K562 (cell line): ENCODE data around the gene SLC12A9. TPM values are rescaled to one million over a fixed set of nuclear protein-coding genes. Genes with fewer than 3 reads are reported as not detected.

Experiments used
- BHLHE40 ChIP-seq: IDR thresholded peaks from 2 replicates; pipeline ENCODE4 v1.6.1; 2011; ENCODE audit warnings: low read length, improper control_type of control experiment
- ELK1 ChIP-seq: sonication (generic); formaldehyde crosslinking; IDR thresholded peaks from 2 replicates; pipeline ENCODE4 v1.8.1; 2022; ENCODE audit warnings: missing genetic modification reagents
- MAFG ChIP-seq: fragments of 450-650 bp; conservative IDR thresholded peaks from 2 replicates; pipeline ENCODE4 v1.6.1; 2016; ENCODE audit warnings: missing genetic modification characterization, missing compliant biosample characterization
- MAZ ChIP-seq, 2 experiments: fragments of 450-650 bp in 1 of 2; sonication (generic) in 1 of 2; formaldehyde crosslinking; IDR thresholded peaks in 1 of 2; conservative IDR thresholded peaks in 1 of 2; 2 replicates each; pipeline versions ENCODE4 v1.4.0 to v1.5.0; 2020; ENCODE audit warnings: mild to moderate bottlenecking in 1 of 2, missing genetic modification reagents in 1 of 2
- NFYB ChIP-seq: IDR thresholded peaks from 2 replicates; pipeline ENCODE4 v1.6.1; 2011; ENCODE audit warnings: mild to moderate bottlenecking, moderate library complexity; ENCODE audit not compliant: insufficient read length; ENCODE audit errors: extremely low read depth
- NKRF ChIP-seq: fragments of 450-650 bp; IDR thresholded peaks from 2 replicates; pipeline ENCODE4 v1.6.1; 2016; ENCODE audit warnings: borderline replicate concordance
- NUFIP1 ChIP-seq: fragments of 450-650 bp; IDR thresholded peaks from 2 replicates; pipeline ENCODE4 v1.6.1; 2018; ENCODE audit not compliant: partially characterized antibody
- PHF20 ChIP-seq: fragments of 450-650 bp; IDR thresholded peaks from 2 replicates; pipeline ENCODE4 v1.6.1; 2018; ENCODE audit not compliant: partially characterized antibody
- ZNF134 ChIP-seq: fragments of 250-450 bp; sonication (Bioruptor Pico); conservative IDR thresholded peaks from 2 replicates; pipeline ENCODE4 v1.4.0; 2020
- polyA plus RNA-seq, 8 experiments: library from polyadenylated mRNA; depleted of rRNA in 4 of 8; stranded (reverse) in 5 of 8; unstranded in 3 of 8; fragments of >200 nt; fragmentation: Nextera tagmentation in 2 of 8; fragmentation: Illumina TruSeq in 1 of 8; extraction: Ambion mirVana in 2 of 8; extraction: Trizol in 1 of 8; gene quantifications; 2 replicates each; pipeline versions ENCODE4 v1.2.1 to v1.2.3, GENCODE V29; 2011 to 2014; ENCODE audit warnings: inconsistent platforms in 1 of 8, missing spikeins in 1 of 8
- total RNA-seq, 7 experiments: library from RNA; depleted of rRNA in 6 of 7; stranded (reverse); fragments of >200 nt in 6 of 7; fragmentation: Illumina TruSeq in 2 of 7; extraction: Trizol in 2 of 7; gene quantifications; 2 replicates each; pipeline versions ENCODE4 v1.2.1 to v1.2.3, GENCODE V29; 2011 to 2021; ENCODE audit warnings: low replicate concordance in 1 of 7
- TF ChIP-seq, protein P1 (sequence below), 2 experiments: fragments of 450-650 bp; IDR thresholded peaks; 2 replicates each; pipeline ENCODE4 v1.6.1; 2016; ENCODE audit warnings: mild to moderate bottlenecking in 2 of 2, borderline replicate concordance in 1 of 2, low read depth in 1 of 2, moderate library complexity in 1 of 2
- TF ChIP-seq, protein P2 (sequence below): fragments of 450-650 bp; IDR thresholded peaks from 2 replicates; pipeline ENCODE4 v1.7.0; 2016; ENCODE audit warnings: borderline replicate concordance

SLC12A9 gene
- total and polyA plus RNA-seq, 9 of the 15 experiments (the other 6 are each of a cell fraction or from before 2014, with no cell fraction given) = 0.06 to 20.2 (median 10.7) TPM

DNA sequence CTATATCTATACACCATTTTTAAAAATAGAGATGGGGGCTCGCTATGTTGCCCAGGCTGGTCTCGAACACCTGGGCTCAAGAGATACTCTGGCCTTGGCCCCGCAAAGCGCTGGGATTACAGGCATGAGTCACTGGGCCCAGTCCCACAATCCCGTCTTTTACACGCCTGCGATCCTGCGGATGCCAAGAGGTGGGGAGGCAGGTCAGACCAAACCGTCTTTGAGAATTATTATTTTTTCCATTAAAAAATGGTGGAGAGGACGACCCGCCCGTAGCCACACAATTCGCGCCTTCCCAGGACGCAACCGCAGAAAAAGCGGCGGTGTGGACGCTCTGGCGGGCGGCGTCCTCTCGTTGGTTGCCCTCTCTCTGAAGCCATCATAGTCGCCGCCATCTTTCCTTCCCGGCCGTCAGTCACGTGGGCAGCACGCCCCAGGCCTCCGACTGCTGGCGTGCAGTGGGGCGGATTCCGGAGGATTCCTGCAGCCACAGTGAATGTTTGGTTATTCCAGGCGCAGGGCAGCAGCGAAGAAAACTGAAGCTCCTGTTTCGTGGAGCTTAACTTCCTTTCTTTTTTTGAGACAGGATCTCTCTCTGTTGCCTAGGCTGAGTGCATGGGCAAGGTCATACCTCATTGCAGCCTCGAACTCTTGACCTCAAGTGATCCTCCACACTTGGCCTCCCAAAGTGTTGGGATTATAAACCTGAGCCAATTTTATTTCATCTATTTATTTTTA lies 15.2 kb upstream of the SLC12A9 start (continued):
- TF ChIP-seq ELK1 (CRISPR knock-in tag) = no peak
- no peak for TF ChIP-seq MAFG (tag)
- TF ChIP-seq NKRF = no peak; the same call in 1 of the 2 replicates
- TF ChIP-seq PHF20 = peak; percentile 81
- TF ChIP-seq BHLHE40 = peak; percentile 96
- TF ChIP-seq ZNF134 (CRISPR knock-in tag) = no peak
- TF ChIP-seq, protein P1, sequence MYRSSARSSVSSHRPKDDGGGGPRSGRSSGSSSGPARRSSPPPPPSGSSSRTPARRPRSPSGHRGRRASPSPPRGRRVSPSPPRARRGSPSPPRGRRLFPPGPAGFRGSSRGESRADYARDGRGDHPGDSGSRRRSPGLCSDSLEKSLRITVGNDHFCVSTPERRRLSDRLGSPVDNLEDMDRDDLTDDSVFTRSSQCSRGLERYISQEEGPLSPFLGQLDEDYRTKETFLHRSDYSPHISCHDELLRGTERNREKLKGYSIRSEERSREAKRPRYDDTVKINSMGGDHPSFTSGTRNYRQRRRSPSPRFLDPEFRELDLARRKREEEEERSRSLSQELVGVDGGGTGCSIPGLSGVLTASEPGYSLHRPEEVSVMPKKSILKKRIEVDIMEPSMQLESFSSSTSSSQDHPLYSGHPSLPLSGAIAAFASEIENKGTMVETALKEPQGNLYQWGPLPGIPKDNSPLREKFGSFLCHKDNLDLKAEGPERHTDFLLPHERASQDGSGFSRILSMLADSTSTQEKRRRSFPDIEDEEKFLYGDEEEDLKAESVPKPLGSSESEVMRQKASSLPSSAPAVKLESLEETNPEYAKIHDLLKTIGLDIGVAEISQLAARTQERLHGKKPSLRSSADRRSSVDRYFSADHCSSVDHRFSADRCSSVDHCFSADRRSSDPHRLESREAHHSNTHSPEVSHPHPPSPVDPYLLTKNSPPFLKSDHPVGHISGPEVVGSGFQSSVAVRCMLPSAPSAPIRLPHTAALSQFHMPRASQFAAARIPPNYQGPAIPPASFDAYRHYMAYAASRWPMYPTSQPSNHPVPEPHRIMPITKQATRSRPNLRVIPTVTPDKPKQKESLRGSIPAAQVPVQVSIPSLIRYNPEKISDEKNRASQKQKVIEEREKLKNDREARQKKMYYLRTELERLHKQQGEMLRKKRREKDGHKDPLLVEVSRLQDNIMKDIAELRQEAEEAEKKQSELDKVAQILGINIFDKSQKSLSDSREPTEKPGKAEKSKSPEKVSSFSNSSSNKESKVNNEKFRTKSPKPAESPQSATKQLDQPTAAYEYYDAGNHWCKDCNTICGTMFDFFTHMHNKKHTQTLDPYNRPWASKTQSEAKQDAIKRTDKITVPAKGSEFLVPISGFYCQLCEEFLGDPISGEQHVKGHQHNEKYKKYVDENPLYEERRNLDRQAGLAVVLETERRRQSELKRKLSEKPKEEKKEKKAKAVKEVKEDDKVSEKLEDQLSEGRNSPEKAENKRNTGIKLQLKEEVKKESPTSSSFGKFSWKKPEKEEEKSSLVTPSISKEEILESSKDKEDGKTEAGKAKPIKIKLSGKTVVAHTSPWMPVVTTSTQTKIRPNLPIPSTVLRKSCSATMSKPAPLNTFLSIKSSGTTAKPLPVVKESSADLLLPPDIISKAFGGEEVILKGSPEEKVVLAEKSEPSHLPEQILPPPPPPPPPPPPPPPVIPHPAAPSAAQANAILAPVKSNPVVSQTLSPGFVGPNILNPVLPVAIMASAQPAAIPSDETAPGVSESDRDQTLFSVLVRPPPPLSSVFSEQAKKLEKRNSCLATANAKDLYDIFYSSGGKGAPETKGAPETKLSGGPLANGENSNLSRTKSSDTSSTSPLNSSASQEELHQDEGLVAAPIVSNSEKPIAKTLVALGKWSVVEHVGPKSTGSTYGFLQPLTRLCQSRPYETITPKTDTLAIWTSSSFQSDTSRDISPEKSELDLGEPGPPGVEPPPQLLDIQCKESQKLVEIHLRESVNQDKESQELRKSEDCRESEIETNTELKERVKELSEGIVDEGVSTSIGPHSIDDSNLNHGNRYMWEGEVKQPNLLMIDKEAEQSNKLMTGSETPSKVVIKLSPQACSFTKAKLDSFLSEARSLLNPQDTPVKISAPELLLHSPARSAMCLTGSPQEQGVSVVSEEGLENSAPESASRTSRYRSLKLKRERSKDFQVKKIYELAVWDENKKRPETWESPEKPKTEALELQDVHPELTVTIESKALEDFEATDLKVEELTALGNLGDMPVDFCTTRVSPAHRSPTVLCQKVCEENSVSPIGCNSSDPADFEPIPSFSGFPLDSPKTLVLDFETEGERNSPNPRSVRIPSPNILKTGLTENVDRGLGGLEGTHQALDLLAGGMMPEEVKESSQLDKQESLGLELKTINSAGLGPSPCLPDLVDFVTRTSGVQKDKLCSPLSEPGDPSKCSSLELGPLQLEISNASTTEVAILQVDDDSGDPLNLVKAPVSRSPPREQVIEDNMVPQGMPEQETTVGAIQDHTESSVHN (IDR thresholded peaks at IDR 0.05; ENCODE audit: borderline replicate concordance in 1 of 2, low read depth in 1 of 2) = 0 out of 4 replicates have a peak, but pooled peaks of 1 of the 2 experiments have one; percentile 20
- no peak for TF ChIP-seq NFYB
- peak; percentile 62 to 84; a peak in 3 of 4 replicates for TF ChIP-seq MAZ (CRISPR knock-in tag; conservative IDR thresholded peaks at IDR 0.05 in 1 of 2, IDR thresholded peaks at IDR 0.05 in 1 of 2)
- no peak for TF ChIP-seq NUFIP1
- TF ChIP-seq, protein P2, sequence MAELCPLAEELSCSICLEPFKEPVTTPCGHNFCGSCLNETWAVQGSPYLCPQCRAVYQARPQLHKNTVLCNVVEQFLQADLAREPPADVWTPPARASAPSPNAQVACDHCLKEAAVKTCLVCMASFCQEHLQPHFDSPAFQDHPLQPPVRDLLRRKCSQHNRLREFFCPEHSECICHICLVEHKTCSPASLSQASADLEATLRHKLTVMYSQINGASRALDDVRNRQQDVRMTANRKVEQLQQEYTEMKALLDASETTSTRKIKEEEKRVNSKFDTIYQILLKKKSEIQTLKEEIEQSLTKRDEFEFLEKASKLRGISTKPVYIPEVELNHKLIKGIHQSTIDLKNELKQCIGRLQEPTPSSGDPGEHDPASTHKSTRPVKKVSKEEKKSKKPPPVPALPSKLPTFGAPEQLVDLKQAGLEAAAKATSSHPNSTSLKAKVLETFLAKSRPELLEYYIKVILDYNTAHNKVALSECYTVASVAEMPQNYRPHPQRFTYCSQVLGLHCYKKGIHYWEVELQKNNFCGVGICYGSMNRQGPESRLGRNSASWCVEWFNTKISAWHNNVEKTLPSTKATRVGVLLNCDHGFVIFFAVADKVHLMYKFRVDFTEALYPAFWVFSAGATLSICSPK = no peak
